OCI-LY3 (cell line): ENCODE results near the gene ZNF573.

Experiments
- H2AFZ ChIP-seq: fragments of 200-600, 300-600 bp; shearing (Covaris generic); 2 replicates; pipeline ENCODE4 v1.6.0; 2014; ENCODE audit warnings: antibody characterized with exemption, low read depth, low read length
- H3K27ac ChIP-seq: fragments of 200-600, 300-600 bp; sonication (generic); 2 replicates; pipeline ENCODE4 v1.5.1; 2014; ENCODE audit warnings: mild to moderate bottlenecking, low read length, moderate library complexity, mixed read lengths
- H3K27me3 ChIP-seq: fragments of 200-600, 300-600 bp; sonication (generic); 2 replicates; pipeline ENCODE4 v1.6.1; 2014; ENCODE audit warnings: low read depth, low read length, mixed read lengths
- H3K36me3 ChIP-seq: fragments of 200-600, 300-600 bp; sonication (generic); replicated peaks from 2 replicates; pipeline ENCODE3; 2014; ENCODE audit warnings: low read depth, low read length, mixed read lengths
- H3K4me1 ChIP-seq: fragments of 300-600, 200-600 bp; sonication (generic); 2 replicates; pipeline ENCODE4 v1.6.1; 2014; ENCODE audit warnings: low read length, mixed read lengths
- H3K4me2 ChIP-seq: fragments of 200-600, 300-600 bp; sonication (generic); 2 replicates; pipeline ENCODE4 v1.6.1; 2014; ENCODE audit warnings: low read length, mixed read lengths
- H3K4me3 ChIP-seq: fragments of 300-600, 200-600 bp; sonication (generic); 2 replicates; pipeline ENCODE4 v1.5.1; 2014; ENCODE audit warnings: antibody characterized with exemption, mild to moderate bottlenecking, low read length, moderate library complexity
- H3K79me2 ChIP-seq: fragments of 300-600, 200-600 bp; shearing (Covaris generic); 2 replicates; pipeline ENCODE4 v1.6.1; 2014; ENCODE audit warnings: mild to moderate bottlenecking, low read length, mixed read lengths
- H3K9ac ChIP-seq: fragments of 300-600, 200-600 bp; shearing (Covaris generic); 2 replicates; pipeline ENCODE4 v1.6.0; 2014; ENCODE audit warnings: mild to moderate bottlenecking, low read length, moderate library complexity
- H3K9me3 ChIP-seq: fragments of 200-600, 300-600 bp; shearing (Covaris generic); 2 replicates; pipeline ENCODE4 v1.6.1; 2014; ENCODE audit warnings: low read length, mixed read lengths; ENCODE audit not compliant: insufficient read depth
- H4K20me1 ChIP-seq: fragments of 200-600, 300-600 bp; sonication (generic); 2 replicates; pipeline ENCODE4 v1.6.1; 2016; ENCODE audit warnings: low read length, mixed read lengths; ENCODE audit not compliant: insufficient read depth
- EZH2phosphoT487 ChIP-seq: fragments of 200-600 bp; shearing (Covaris generic); IDR thresholded peaks from 2 replicates; pipeline ENCODE4 v1.6.1; 2018; ENCODE audit warnings: antibody characterized with exemption, mixed run types, low read depth
- TF ChIP-seq, protein P1 (sequence below): fragments of 200-600, 300-600 bp; sonication (generic); IDR thresholded peaks from 2 replicates; pipeline ENCODE4 v1.5.1; 2014; ENCODE audit warnings: antibody characterized with exemption, low read length, low read depth

Gene ZNF573

DNA sequence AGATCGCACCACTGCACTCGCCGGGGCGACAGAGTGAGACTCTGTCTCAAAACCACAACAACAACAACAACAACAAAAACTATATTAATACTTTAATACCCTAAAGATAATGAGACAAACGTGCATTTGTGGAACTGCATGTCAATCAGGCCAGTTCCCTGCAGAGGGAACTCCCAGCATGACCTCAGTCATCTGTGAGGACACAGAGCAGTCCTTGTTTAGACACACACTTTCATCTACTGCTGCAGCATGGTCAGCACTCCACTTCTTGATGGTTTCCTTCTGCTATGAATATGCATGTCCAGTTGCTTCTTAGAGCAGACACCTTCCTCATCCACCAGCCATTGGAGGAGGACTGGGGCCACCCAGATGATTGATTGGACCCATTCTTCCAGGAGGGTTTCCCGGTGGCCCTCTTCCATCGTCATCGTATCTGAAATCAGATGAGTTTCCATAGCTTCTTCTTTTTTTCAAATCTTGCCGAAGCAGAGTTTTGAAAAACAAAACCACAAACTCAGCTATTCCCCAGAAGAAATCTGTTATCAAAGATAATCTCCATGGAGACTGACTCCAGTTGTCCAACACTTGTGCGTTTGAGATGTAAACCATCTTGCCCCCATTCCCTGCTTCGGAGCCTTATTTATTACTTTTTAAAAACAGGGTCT, 86.3 kb downstream of the ZNF573 start:
- Histone ChIP-seq H2AFZ (no peak overlapping the region), H3K9me3 (peaks cover 31% of the 10 kb centered on the region), H4K20me1 (no peaks in the 10 kb centered on the region), H3K27me3 (no peaks in the 10 kb centered on the region), H3K4me3 (no peak overlapping the region), H3K4me1 (no peaks in the 10 kb centered on the region), H3K9ac (no peak overlapping the region), H3K79me2 (no peaks in the 10 kb centered on the region), H3K27ac (no peak overlapping the region), H3K36me3 (peaks cover 27% of the 10 kb centered on the region), H3K4me2 (no peak overlapping the region)
- TF ChIP-seq EZH2phosphoT487: no peak
- TF ChIP-seq, protein P1, sequence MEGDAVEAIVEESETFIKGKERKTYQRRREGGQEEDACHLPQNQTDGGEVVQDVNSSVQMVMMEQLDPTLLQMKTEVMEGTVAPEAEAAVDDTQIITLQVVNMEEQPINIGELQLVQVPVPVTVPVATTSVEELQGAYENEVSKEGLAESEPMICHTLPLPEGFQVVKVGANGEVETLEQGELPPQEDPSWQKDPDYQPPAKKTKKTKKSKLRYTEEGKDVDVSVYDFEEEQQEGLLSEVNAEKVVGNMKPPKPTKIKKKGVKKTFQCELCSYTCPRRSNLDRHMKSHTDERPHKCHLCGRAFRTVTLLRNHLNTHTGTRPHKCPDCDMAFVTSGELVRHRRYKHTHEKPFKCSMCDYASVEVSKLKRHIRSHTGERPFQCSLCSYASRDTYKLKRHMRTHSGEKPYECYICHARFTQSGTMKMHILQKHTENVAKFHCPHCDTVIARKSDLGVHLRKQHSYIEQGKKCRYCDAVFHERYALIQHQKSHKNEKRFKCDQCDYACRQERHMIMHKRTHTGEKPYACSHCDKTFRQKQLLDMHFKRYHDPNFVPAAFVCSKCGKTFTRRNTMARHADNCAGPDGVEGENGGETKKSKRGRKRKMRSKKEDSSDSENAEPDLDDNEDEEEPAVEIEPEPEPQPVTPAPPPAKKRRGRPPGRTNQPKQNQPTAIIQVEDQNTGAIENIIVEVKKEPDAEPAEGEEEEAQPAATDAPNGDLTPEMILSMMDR: no peak

DNA sequence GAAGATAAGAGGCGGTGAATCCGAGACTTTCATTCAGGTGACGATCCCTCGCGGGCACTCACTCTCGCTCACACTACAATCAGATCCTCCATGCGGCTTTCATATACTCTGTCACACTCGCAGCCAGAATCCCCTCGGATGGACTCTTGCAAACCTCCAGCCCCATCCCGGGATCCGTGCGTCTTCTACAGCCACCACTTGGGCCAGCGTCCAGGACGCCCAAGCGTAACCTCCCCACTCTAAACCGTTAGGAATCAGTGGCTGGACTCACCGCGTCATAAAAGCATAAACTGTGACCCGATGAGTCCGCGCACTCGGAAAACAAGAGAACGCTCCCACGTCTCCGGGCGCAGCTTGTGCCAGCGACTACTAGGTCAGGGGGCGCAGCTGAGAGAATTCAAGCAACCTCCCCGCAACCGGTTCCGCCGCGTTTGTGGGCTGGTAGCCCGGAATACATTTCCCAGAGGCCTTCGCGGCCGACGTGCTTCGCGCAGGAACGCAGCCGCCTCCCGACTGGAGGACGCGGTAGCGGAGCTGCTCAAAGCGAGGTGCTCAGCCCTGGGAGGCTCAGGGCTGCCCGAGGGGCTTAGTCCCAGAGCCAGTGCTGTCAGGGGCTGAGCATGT, 87.4 kb downstream of the ZNF573 start:
- H3K4me3 ChIP-seq: no peak overlapping the region
- H2AFZ ChIP-seq: no peak overlapping the region
- H3K36me3 ChIP-seq: peaks cover 18% of the 10 kb centered on the region
- no peaks in the 10 kb centered on the region for H3K27me3 ChIP-seq
- H3K27ac ChIP-seq: no peak overlapping the region
- H3K4me1 ChIP-seq: no peaks in the 10 kb centered on the region
- no peak overlapping the region for H3K9ac ChIP-seq
- H4K20me1 ChIP-seq: no peaks in the 10 kb centered on the region
- peaks cover 25% of the 10 kb centered on the region for H3K9me3 ChIP-seq
- H3K4me2 ChIP-seq: no peak overlapping the region
- no peaks in the 10 kb centered on the region for H3K79me2 ChIP-seq
- TF ChIP-seq, protein P1: no peak
- no peak for TF ChIP-seq EZH2phosphoT487
